Stimulated activated CD8-positive, alpha-beta memory T cell treated with anti-CD3 and anti-CD28 coated beads, Interleukin-12 subunit alpha, Interleukin-12 subunit beta, amount 100 ng/mL, for 24 hours (primary cell): ENCODE measurements around the gene NFS1.
"Not testable (repeated sequence)": the region's sequence is repeated elsewhere in the genome, so short reads cannot be mapped to it uniquely, and the experiment has no call there.

Source experiments
- DNase-seq: peaks from one replicate; pipeline ENCODE4 v3.0.0-alpha.2; 2020; ENCODE audit errors: extremely low read depth

The NFS1 gene

DNA sequence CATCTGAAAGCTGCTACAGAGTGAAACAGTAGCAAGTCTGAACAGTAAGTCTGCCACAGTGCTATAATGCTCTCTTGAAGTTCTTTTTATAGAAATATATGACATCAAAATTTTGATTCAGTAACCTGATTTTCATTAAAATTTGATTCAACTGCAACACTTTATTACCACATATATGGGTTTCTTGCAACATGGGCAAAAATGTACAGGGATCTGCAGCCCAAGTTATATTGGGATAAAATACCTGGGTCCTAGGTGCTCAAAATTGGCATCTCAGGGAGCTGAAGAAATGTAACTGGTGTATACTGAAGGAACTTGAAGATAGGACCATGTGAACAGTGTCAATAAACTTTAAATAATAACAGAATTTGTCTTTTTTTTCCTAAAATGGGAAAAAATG, 10.9 kb upstream of the NFS1 start:
- no peak for DNase-seq

- DNase-seq = no peak
Measured at GRCh38 chr20:35709259-35709658, 10.1 kb upstream of the NFS1 start.

DNA sequence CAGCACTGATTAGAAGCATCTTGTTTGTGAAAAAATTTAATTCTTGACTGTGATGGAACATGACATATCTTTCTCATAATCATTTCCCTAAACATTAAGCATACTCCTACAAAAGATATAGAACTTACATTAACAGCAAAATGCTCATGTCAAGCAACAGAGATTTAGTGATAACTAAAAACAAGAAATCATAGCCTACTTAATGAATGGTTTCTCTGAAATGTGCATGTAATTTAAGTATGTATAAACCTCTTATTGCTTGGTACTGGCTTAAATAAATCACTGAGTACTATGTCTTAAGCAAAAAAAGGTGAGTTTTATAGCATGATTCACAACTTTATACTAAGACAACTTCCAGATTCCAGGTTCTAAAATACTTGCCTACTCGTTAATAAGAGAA, 9.3 kb upstream of the NFS1 start:
- no peak for DNase-seq

- DNase-seq = not testable (repeated sequence)
Measured at GRCh38 chr20:35706591-35707529, 7.7 kb upstream of the NFS1 start.

- not testable (repeated sequence) for DNase-seq
Measured at GRCh38 chr20:35705894-35706293, 6.7 kb upstream of the NFS1 start.

DNA sequence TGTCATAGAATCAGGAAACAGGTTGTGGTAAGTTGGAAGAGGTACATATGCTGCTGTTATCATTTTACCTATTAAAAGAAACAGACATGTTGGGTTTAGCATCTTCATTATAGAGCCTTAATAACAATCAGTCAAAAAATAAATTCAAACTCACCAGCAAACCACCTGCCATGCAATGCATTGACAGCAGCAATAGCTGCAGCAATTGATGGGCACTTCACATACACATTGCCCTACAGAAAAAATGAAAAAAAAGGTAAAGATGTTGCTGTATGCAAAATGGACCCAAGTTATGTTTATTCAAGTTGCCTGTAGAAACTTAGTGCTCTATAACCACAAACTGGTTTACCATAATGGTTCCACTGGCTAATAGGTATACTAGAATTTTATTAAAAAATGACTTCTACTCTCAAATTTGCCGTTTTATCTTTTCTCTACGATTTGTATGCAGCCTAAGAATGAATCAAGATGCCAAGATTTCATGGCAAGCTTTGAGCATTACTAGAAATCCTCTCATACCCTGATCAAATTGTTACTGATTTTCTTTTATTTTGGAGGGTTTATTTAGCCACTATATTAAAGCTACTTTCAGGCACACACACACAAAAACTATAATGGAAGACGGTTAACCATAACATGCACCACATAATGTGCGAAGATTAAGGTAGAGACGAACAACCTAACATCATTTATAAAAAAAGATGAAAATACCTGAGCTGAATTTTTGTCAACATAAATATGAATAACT, 5.5 kb upstream of the NFS1 start:
- no peak for DNase-seq

DNA sequence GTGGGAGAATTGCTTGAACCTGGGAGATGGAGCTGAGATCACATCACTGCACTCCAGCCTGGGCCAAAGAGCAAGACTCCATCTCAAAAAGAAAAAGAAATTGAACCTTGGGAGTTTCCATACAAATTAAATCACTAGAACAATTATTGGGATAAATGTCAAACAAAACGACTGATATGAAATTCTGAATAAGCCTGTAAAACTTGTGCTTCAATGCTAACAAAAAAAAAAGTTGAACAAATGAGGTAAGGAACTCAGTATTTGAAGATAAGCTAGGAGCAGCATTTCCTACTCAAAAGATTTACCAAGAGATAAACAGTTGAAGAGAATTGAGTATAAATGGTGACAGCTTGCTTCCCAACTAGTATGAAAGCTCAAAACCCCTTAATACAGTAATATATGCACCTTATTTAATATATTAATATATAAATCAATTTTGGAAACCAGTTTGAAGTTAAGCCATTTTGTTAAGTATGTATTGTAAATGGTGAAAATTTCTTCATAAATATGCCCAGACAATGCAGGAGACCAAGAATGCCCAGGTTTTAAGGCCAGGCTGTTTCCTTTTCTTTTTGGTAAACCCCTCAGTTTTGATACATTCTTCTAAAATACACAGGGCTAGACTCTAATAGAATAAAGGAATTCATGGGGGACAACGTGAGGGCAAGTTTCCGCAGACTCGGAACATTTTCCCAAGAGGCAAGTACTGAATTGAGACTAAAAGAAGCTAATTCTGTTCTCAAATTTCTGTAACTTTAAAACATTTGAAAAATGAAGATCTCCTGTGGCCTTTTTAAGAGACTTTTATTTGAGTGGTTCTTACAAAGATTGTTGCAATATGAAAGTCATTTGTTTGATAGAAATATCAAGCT, 3.9 kb upstream of the NFS1 start:
- DNase-seq = no peak

- no peak for DNase-seq
Measured at GRCh38 chr20:35702051-35702823, 3.1 kb upstream of the NFS1 start.

DNA sequence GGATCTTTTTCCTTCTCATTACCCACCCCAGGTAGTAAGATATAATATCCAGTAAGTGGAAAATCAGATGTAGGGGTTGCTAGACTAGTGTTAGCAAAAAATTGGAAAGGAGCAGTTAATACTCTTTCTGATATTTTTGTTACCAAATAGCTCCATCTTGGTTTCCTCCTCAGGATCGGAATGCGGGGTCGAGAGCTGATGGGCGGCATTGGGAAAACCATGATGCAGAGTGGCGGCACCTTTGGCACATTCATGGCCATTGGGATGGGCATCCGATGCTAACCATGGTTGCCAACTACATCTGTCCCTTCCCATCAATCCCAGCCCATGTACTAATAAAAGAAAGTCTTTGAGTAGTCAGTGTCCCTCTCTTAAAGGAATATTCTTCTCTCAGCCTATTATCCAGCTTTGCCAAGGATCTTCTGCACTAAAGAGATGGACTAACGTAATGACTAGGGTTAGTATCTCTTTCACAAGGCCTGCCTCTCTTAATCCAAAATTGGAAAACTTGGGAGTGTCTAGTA, 1.5 kb upstream of the NFS1 start:
- DNase-seq = no peak

DNA sequence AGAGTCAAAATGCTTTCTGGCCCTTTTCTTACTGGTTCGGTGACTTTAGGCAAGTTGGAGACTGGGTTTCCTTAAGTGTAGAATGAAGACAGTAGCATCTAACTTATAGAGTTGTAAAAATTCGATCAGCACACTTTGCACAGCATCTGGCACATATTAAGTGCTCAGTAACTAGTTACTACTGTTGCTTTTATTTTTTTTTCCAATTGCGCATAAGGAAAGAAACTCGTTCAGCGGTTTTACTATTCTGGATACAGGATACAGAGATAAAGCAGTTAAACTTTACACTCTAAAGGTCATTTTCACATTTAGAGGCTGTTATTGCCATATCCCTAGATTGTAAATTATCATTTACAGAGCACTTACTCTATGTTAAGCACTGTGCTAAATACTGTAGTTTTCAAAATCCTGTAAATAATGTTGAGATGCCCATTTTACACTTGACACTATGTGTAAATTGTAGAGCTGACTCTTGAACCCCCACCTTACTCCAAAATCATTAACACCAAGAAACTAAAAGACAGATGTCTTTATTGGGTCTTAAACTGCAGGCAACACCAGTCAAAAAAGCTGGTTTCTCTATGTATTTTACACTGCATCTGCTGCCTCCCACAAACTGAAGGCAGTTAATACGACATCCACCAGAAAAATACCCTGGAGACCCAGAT, 939 bp upstream of the NFS1 start:
- no peak for DNase-seq

DNA sequence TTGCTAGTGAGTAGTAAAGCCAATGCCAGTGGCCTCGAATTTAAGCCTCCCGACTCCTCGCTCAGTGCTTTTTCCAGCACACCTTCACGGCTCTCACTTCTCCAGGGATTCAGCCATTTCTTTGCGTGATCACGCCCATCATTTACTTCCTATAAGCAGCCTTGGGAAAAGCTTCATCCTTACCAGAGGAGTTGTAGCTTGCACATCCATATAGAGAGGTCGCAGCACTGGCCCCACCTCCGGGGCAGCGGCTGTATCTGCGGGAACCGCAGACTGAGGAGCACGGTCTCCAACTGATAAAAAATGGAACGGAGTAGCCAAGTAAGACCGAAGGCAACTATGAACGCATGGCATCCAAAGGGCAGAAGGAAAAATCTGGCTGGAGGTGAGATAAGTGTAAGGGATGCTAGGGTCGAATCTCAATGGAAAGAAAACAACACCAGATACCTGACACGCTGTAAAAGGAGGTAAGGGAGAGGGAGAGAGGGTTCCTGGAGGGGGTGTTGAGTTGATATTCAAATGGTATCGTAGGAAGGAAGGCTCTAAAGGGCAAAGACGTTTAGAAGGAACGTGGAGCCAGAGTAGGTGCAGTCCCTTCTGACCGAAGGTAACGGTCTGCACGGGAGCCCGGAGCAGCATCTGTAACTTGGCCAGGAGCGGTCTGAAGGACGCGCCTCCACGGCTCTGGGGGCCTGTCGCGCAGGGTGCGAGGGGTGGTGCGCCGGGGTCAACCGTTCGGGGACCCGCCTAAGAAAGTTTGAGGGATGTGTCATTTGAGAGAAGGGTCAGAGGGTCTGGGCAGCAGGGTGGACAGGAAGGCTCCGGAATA, 640 bp downstream of the NFS1 start:
- no peak for DNase-seq

DNA sequence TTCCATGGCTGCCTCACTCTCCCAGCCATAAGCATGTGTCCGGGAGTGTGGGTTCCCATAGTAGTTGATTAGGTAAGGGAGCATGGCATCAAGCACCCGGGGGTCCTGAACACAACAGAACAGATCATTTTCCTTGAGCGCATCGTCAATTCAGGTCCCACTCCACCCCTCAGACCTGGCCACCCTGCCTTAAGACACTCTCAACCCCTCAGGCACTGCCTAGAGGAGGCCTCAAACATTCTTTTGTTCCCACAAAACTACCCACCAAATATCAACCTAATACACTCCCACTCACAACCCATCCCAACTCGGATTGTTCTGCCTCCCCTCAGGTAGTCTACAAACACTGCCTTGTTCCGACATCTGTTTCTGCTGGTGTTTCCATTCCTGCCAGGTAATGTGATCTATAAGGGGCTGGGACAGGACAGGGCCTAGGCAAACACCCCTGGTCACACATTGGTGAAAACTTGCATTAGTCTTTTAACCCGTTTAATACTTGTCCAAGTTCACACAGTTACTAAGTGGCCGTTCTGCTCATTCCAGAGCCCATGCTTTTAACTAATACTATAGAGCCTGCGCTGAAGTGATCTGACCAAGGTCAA, 1.4 kb downstream of the NFS1 start:
- no peak for DNase-seq

DNA sequence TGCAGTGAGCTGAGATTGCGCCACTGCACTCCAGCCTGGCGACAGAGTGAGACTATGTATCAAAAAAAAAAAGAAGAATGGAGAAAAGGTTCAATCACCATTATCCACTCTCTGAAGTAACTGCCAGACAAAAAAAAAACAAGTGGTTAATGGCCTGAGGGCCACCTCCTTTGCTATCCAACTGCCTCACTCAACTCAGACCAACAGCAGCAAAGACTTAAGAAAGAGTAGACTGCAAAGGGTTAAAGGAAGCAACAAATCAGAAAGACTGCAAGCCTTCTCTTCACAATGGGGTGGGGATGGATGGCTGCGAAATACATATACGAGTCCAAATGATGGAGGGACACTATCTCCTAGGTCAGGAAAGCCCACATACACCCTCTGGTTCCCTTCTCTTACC, 3.2 kb downstream of the NFS1 start:
- no peak for DNase-seq

GRCh38 chr20:35695245-35695749, 3.9 kb downstream of the NFS1 start:
- DNase-seq = no peak

DNA sequence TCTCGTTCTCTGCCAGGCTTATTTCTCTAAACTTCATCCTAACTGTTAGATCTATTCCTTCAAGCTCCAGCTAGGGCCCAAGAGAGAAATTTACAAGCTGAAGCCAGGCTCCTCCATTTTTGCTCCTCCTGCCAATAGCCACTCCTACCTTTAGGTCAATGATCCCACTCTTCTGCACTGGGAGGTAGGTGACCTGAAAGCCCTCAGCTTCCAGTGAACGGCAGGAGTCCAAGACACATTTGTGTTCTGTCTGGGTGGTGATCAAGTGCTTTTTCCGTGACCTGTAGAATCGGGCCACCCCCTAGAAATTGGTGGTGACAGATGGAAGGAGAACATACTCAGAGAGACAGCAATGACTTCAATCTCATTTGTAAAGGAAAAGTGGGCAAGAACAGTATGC, 8.9 kb downstream of the NFS1 start:
- DNase-seq = no peak

DNA sequence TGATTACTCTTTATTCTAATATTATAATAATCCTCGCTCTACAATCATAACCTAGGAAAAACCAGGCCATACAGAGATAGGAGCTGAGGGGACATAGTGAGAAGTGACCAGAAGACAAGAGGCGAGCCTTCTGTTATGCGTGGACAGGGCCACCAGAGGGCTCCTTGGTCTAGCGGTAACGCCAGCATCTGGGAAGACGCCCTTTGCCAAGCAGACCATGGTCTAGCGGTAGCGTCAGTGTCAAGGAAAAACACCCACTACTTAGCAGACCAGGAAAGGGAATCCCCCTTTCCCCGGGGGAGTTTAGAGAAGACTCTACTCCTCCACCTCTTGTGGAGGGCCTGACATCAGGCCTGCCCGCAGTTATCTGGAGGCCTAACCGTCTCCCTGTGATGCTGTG, 12.3 kb downstream of the NFS1 start:
- not testable (repeated sequence) for DNase-seq

GRCh38 chr20:35685368-35685767, 13.8 kb downstream of the NFS1 start:
- DNase-seq = not testable (repeated sequence)

DNA sequence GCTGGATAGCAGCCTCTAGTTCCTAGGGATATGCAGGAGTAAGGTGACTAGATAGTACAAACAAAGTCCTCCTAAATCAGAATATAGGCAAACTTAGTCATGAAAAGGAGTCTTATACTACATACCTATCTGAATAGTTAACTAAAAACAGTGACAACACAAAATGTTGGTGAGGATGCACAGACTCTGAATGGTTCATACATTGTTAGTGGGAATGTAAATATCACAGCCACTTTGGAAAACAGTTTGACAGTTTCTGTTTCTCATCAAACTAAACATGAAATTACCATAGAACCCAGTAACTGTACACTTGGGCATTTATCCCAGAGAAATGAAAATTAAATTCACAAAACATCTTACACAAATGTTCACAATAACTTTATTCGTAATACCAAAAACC, 17.2 kb downstream of the NFS1 start:
- DNase-seq = no peak
